ENCODE data around the gene GLO1.

GLO1 gene

GRCh38 chr6:38702558-38703397, at the start of gene GLO1:
GLO1 (minus strand) TSS chr6:38703145; CDS start chr6:38703054, 91 bp downstream.
- DNase-seq (ENCODE audit: low read depth) = peak; percentile 99
- peak within 1 kb of the TSS; percentile 84 for H3K4me3 ChIP-seq (ENCODE audit: low read length)
- TF ChIP-seq CTCF (conservative IDR thresholded peaks at IDR 0.05; ENCODE audit: low read length) = no peak

DNA sequence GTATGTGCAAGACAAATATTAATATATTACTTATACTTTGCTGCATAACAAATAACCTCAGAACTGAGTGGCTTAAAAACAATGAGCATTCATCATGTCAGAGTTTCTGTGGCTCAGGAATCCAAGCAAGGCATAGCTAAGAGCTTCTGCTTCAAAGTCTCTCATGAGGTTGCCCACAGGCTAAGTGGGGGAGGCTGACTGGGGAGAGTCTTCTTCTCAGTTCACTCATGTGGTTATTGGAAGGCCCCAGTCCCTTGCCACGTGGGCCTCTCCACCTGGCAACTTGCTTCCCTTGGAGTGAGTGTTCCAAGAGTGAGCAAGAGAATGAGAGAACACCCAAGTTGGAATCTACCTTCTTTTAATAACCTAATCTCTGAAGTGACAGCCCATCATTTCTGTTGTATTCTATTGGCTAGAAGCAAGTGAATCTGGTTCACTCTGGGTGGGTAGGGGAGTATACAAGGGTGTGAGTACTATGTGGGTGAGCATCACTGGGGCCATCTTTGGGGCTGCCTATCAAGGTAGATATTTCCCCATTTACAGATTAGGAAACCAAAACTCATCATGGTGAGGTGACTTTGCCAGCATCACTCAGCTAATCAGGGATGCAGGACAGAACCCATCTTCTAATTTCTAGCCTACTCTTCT, 48.1 kb upstream of the GLO1 start:
- H3K4me3 ChIP-seq (ENCODE audit: low read length) = no peak overlapping the region
- no peak for DNase-seq (ENCODE audit: low read depth)
- TF ChIP-seq CTCF (conservative IDR thresholded peaks at IDR 0.05; ENCODE audit: low read length) = no peak

DNA sequence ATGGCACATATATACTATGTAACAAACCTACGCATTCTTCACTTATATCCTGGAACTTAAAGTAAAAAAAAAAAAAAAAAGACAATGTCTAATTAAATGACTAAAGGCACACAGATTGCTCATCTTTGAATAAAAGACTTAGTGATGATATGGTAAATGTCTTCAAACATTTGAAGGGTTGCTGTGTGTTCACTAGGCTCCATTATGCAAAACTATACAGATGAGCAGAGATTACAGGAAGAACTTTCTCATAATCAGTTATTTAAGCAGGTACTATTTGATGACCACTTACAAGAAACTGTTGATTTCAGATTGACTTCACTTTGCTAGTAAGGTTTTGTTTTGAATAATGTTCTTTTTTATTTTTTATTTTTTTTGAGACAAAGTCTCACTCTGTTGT, 46.5 kb upstream of the GLO1 start:
- TF ChIP-seq CTCF (conservative IDR thresholded peaks at IDR 0.05; ENCODE audit: low read length) = no peak
- H3K4me3 ChIP-seq (ENCODE audit: low read length) = no peak overlapping the region
- DNase-seq (ENCODE audit: low read depth) = no peak

- no peak overlapping the region for H3K4me3 ChIP-seq (ENCODE audit: low read length)
- TF ChIP-seq CTCF (conservative IDR thresholded peaks at IDR 0.05; ENCODE audit: low read length) = peak; percentile 44
- DNase-seq (ENCODE audit: low read depth) = no peak
Observed at GRCh38 chr6:38739532-38739931, 36.6 kb upstream of the GLO1 start.

GRCh38 chr6:38738261-38738660, 35.3 kb upstream of the GLO1 start:
- no peak overlapping the region for H3K4me3 ChIP-seq (ENCODE audit: low read length)
- TF ChIP-seq CTCF (conservative IDR thresholded peaks at IDR 0.05; ENCODE audit: low read length) = no peak
- no peak for DNase-seq (ENCODE audit: low read depth)

DNA sequence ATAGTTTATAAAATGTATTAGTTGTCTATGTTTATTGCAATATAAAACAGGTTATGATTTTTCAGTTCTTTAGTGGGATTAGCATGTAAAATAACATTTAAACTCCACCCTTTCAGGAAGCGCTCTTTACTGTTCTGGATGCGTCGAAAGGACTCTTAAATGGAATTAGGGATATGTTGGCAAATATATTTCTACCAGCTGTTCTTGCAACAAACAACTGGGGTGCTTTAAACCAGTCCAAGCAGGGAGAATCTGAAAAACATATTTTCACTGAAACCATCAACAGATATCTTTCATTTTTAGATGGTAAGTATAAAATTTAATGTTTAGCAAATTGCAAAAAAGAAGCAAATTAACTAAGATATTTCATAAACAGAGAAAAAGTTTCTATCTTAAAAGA, 34.0 kb upstream of the GLO1 start:
- no peak overlapping the region for H3K4me3 ChIP-seq (ENCODE audit: low read length)
- no peak for DNase-seq (ENCODE audit: low read depth)
- no peak for TF ChIP-seq CTCF (conservative IDR thresholded peaks at IDR 0.05; ENCODE audit: low read length)
